Kidney (tissue), 14 donors: ENCODE results near the gene GRIK3. TPM values are rescaled to one million over a fixed set of nuclear protein-coding genes. Genes with fewer than 3 reads are reported as not detected.
A peak's percentile ranks its signal among the peaks of the same experiment; 100 is the strongest.

Source experiments
- DNase-seq, 5 donors: peaks; one replicate each; pipeline ENCODE4 v3.0.0-alpha.2; 2013 to 2020
- FAIRE-seq: peaks from 2 replicates; lab custom pipeline; 2012; peaks lifted over from hg19 to GRCh38; lab: Jason Lieb, UNC
- H3K27ac ChIP-seq, 2 donors: one replicate each; pipeline ENCODE4 v1.7.0; 2013; ENCODE audit warnings: low read depth in 2 of 2, low read length in 2 of 2, inconsistent platforms in 1 of 2
- H3K27me3 ChIP-seq: one replicate; pipeline ENCODE4 v1.7.1; 2013; ENCODE audit warnings: low read length, inconsistent platforms; ENCODE audit not compliant: control insufficient read depth, insufficient read depth
- H3K36me3 ChIP-seq, 3 donors: one replicate each; pipeline versions ENCODE4 v1.7.0 to v1.7.1; 2013; ENCODE audit warnings: low read length in 3 of 3, control low read depth in 1 of 3, inconsistent platforms in 1 of 3; ENCODE audit not compliant: insufficient read depth in 3 of 3, control insufficient read depth in 2 of 3
- H3K4me1 ChIP-seq, 3 donors: one replicate each; pipeline versions ENCODE4 v1.7.0 to v1.7.1; 2013; ENCODE audit warnings: low read length in 3 of 3, inconsistent platforms in 1 of 3, low read depth in 1 of 3; ENCODE audit not compliant: control insufficient read depth in 2 of 3, insufficient read depth in 2 of 3
- H3K4me3 ChIP-seq, 3 donors: one replicate each; pipeline versions ENCODE4 v1.7.0 to v1.8.1; 2013; ENCODE audit warnings: low read length in 3 of 3, control low read depth in 1 of 3, inconsistent platforms in 1 of 3
- H3K9ac ChIP-seq, 3 donors: one replicate each; pipeline versions ENCODE4 v1.7.0 to v1.7.1; 2013; ENCODE audit warnings: low read length in 3 of 3, control low read depth in 1 of 3, inconsistent platforms in 1 of 3
- H3K9me3 ChIP-seq, 3 donors: one replicate each; pipeline versions ENCODE4 v1.7.0 to v1.7.1; 2013; ENCODE audit warnings: low read length in 3 of 3, control low read depth in 1 of 3, inconsistent platforms in 1 of 3; ENCODE audit not compliant: control insufficient read depth in 2 of 3, insufficient read depth in 1 of 3
- intact Hi-C: fragments of 100-400 bp; cut with DNase I; formaldehyde crosslinking; loops from one replicate; pipeline ENCODE4 v1.11.1; 2022
- polyA plus RNA-seq: library from polyadenylated mRNA; stranded (reverse); fragments of 350-450 nt; fragmentation: Illumina TruSeq; extraction: RNeasy Lipid Tissue Mini Kit (QIAGEN cat#74804); gene quantifications from one replicate; pipeline ENCODE4 v1.2.3, GENCODE V29; 2014; ENCODE audit warnings: low read depth, low replicate concordance; ENCODE audit not compliant: insufficient read depth
- total RNA-seq: library from RNA; stranded (reverse); fragmentation: NEBNext Ultra II Directional; extraction: Animal tissue kit (Norgen Biotek cat#: 25700); gene quantifications from one replicate; pipeline ENCODE4 v1.2.1, GENCODE V29; 2021
- TF ChIP-seq, protein P1 (sequence below): IDR thresholded peaks from 3 replicates; pipeline ENCODE4 v1.5.1; 2012; ENCODE audit warnings: mild to moderate bottlenecking, moderate library complexity, borderline replicate concordance; ENCODE audit not compliant: insufficient read depth; ENCODE audit errors: extremely low read depth
- donor health status: control.
- donor health status: control.
- donor health status: control.
- donor health status: control.
- donor health status: control.
- donor health status: DM: yes; HTN: yes; CAD: no.
- donor health status: Normal renal cell carcinoma (clear cell type).

The GRIK3 gene
- total and polyA plus RNA-seq, 2 donors from 2014 or later, result 0.06 to 0.38 TPM

DNA sequence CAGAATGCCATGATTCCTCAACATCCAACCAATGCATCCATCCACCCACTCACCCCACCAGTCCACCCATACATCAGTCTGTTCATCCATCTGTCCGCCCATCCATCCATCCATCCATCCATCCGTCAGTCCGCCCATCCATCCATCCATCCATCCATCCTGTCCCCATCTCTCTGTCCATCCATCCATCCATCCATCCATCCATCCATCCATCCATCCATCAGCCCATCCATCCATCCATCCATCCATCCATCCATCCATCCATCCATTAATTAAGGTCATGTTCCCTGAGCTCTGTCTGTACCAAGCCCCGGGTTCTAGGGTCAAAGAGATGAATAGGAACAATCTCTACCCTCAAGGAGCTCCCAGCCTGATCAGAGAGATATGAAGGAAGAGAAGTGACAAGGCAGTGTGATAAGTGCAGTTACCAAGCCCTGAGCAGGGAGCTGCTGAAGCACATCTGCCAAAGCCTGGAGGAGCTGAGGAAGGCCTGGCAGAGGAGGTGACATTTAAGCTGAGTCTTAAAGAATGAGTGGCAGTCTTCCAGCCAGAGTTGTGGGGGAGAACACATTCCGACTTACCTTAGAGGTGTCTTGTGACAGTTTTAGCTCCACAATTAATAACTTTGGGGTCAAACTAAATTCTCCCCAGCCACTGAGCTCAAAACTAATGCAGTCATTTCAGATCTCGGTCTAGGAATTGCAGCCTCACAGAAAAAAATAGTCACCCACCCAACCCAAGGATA lies 47.9 kb downstream of the GRIK3 start:
- no peaks in the 10 kb centered on the region for H3K36me3 ChIP-seq
- no peak overlapping the region for H3K4me3 ChIP-seq
- H3K27ac ChIP-seq, result no peak overlapping the region
- no peaks in the 10 kb centered on the region for H3K27me3 ChIP-seq
- no peaks in the 10 kb centered on the region for H3K9me3 ChIP-seq
- no peak for FAIRE-seq
- no peak overlapping the region for H3K9ac ChIP-seq
- intact Hi-C loops, result no loop called here
- TF ChIP-seq, protein P1, sequence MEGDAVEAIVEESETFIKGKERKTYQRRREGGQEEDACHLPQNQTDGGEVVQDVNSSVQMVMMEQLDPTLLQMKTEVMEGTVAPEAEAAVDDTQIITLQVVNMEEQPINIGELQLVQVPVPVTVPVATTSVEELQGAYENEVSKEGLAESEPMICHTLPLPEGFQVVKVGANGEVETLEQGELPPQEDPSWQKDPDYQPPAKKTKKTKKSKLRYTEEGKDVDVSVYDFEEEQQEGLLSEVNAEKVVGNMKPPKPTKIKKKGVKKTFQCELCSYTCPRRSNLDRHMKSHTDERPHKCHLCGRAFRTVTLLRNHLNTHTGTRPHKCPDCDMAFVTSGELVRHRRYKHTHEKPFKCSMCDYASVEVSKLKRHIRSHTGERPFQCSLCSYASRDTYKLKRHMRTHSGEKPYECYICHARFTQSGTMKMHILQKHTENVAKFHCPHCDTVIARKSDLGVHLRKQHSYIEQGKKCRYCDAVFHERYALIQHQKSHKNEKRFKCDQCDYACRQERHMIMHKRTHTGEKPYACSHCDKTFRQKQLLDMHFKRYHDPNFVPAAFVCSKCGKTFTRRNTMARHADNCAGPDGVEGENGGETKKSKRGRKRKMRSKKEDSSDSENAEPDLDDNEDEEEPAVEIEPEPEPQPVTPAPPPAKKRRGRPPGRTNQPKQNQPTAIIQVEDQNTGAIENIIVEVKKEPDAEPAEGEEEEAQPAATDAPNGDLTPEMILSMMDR, result no peak
- no peaks in the 10 kb centered on the region for H3K4me1 ChIP-seq
- peak in 3 of 5 donors; percentile 56 to 69 (median 68) for DNase-seq

DNA sequence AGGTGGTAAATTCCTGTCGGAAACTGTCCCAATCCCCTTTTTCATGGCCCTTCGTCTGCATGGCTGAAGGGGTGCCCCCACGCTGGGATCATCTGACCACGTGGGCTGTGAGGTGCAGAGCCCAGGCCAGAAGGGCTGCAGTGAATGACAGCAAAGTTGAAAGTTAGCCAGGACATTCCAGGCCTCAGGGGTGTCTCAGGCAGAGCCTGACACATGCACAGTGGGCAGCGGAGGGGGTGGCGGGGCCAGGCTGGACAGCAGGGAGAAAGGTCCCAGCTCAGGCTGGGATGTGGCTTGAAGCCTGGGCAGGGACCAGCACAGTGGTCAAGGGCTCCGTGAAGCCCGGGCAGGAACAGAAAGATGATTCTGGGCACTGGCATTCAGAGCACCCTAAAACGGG lies 49.6 kb downstream of the GRIK3 start:
- Histone ChIP-seq H3K36me3 (no peaks in the 10 kb centered on the region), H3K4me3 (no peak overlapping the region), H3K9me3 (no peaks in the 10 kb centered on the region), H3K4me1 (no peaks in the 10 kb centered on the region), H3K9ac (no peak overlapping the region), H3K27me3 (no peaks in the 10 kb centered on the region), H3K27ac (no peak overlapping the region)
- TF ChIP-seq, protein P1, result no peak
- FAIRE-seq (no peak), DNase-seq (no peak)
- intact Hi-C loops, result no loop called here

DNA sequence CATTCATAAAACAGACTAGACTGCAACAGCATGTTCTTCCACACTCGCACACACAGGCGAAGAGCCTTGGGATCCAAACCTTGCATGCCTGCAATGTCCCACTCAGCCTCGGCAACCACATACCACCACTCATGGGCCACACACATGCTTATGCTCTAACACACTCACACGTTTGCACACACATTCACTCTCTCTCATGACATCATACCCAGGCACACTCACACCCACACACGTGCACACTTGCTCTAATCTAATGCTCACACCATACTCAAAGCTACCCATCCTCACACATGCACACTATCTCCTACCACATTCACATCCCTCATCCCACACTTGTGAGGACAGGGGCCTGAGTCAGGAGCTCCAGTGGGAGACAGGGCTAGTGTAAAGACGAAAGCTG lies 50.3 kb downstream of the GRIK3 start:
- intact Hi-C loops, result no loop called here
- DNase-seq (no peak), FAIRE-seq (no peak)
- TF ChIP-seq, protein P1, result no peak
- H3K27me3 ChIP-seq, result no peaks in the 10 kb centered on the region
- H3K27ac ChIP-seq, result no peak overlapping the region
- H3K4me1 ChIP-seq, result no peaks in the 10 kb centered on the region
- H3K9me3 ChIP-seq, result no peaks in the 10 kb centered on the region
- no peak overlapping the region for H3K9ac ChIP-seq
- no peak overlapping the region for H3K4me3 ChIP-seq
- no peaks in the 10 kb centered on the region for H3K36me3 ChIP-seq
